Osteocyte (in vitro differentiated cells): ENCODE data around the gene IGF1R. TPM values are rescaled to one million over a fixed set of nuclear protein-coding genes. Genes with fewer than 3 reads are reported as not detected.

ENCODE experiments used
- DNase-seq: peaks from one replicate; pipeline ENCODE4 v3.0.0; 2021; ENCODE audit warnings: mixed read lengths; ENCODE audit not compliant: unreplicated experiment; ENCODE audit errors: extremely low spot score
- H3K27ac Mint-ChIP-seq: one replicate; pipeline ENCODE4 v1.8.0; 2021; ENCODE audit warnings: mild to moderate bottlenecking, mixed read lengths; ENCODE audit not compliant: unreplicated experiment
- H3K27me3 Mint-ChIP-seq: one replicate; pipeline ENCODE4 v1.8.0; 2021; ENCODE audit warnings: mixed read lengths; ENCODE audit not compliant: unreplicated experiment
- H3K36me3 Mint-ChIP-seq: one replicate; pipeline ENCODE4 v1.8.0; 2021; ENCODE audit warnings: mixed read lengths; ENCODE audit not compliant: unreplicated experiment
- H3K4me1 Mint-ChIP-seq: one replicate; pipeline ENCODE4 v1.8.0; 2021; ENCODE audit warnings: mixed read lengths; ENCODE audit not compliant: unreplicated experiment
- H3K4me3 Mint-ChIP-seq: one replicate; pipeline ENCODE4 v1.8.0; 2021; ENCODE audit warnings: mild to moderate bottlenecking, moderate library complexity, mixed read lengths; ENCODE audit not compliant: unreplicated experiment
- H3K9me3 Mint-ChIP-seq: one replicate; pipeline ENCODE4 v1.8.0; 2021; ENCODE audit warnings: mixed read lengths; ENCODE audit not compliant: unreplicated experiment
- CTCF ChIP-seq: fragments of 200-600 bp; sonication (generic); IDR thresholded peaks from 2 replicates; pipeline ENCODE4 v1.5.0; 2021; ENCODE audit warnings: antibody characterized with exemption, mild to moderate bottlenecking, moderate library complexity
- total RNA-seq: library from RNA; stranded (reverse); gene quantifications from 2 replicates; pipeline ENCODE4 v1.2.1, GENCODE V29; 2021

Gene IGF1R
- total RNA-seq, 1 donor from 2014 or later: 174 TPM

DNA sequence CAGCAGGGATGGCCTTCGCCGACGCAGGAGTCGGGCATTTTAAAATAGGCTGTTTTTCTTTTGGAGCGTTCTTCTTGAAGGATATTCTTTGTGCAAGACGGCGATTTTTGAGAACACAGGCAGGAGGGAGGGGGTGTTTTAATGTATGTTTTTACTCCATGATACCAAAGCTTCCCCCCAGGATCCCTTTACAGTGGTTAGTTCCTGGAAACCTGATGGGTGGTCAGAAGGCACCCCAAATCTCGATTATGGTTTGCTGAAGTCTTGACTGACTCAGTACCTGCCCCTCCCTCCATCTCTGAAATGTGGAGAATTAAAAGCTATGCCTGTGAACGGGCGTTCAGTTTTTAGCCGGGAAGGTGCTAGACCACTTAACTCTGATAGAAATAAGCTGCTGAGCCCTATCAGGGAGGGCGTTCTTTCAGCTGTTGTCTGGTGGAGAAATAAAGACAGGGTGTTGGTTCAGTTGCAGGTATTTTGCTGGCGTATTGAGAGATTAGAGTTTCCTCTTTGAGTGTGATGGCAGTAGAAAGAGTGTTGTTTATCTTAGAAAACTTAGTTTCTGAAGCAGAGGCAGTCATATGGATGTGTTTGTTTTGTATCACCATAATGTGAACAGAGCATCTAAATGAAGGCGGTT lies 3.4 kb downstream of the IGF1R start:
- H3K9me3 Mint-ChIP-seq: no peaks in the 10 kb centered on the region
- H3K27me3 Mint-ChIP-seq: peaks cover 4% of the 10 kb centered on the region
- H3K36me3 Mint-ChIP-seq: peaks cover 6% of the 10 kb centered on the region
- DNase-seq: no peak
- peak overlapping the region; percentile 97 for H3K4me3 Mint-ChIP-seq
- H3K4me1 Mint-ChIP-seq: peaks cover 49% of the 10 kb centered on the region
- no peak for TF ChIP-seq CTCF
- H3K27ac Mint-ChIP-seq: peak overlapping the region; percentile 96

DNA sequence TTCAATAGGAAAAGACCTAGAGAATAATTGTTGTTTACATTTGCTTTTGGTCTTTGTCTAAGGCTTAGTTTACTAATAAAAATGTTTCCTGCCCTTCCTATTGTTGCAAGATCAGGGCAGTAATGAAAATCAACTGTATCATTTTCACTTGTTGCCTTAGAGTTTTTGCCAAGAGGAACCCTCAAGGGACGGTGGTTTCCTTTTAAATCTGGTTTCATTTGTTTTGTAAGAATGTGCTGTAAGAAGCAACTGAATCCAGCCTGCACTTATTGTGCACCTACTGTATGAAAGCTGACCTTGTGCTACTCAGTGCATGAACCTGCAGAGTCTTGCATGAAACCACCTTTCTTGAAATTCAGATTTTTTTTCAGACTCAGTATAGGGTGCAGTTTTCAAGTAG lies 5.3 kb downstream of the IGF1R start:
- peaks cover 64% of the 10 kb centered on the region for H3K4me1 Mint-ChIP-seq
- no peaks in the 10 kb centered on the region for H3K27me3 Mint-ChIP-seq
- H3K9me3 Mint-ChIP-seq: no peaks in the 10 kb centered on the region
- DNase-seq: no peak
- peaks cover 6% of the 10 kb centered on the region for H3K36me3 Mint-ChIP-seq
- no peak overlapping the region for H3K4me3 Mint-ChIP-seq
- no peak overlapping the region for H3K27ac Mint-ChIP-seq
- TF ChIP-seq CTCF: no peak

DNA sequence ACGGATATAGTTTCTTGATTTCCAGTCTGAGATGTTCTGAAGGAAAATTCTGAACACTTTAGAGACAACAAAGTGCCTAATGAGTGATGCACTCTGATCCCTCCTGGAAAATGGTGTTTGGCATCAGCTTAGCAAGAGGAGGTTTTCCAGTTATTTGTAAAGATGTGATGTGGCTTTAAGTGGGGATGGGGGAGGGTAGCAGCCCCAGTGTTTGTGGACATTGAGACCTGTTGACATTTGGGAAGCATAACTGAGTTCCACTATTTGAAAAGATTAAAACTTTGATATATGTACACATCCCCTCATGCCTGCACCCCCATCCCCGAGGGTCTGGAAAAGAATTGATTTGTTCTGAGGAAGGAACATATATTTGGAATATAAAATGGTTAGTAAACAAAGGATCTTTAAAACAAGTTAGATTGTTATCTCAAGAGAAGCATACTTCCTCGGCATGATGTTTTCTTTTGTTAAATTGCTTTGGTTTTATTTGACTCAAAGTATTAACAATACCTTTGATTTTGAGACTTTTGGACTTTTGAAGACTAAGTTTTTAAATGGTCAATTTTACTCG lies 6.5 kb downstream of the IGF1R start:
- Mint-ChIP-seq H3K27ac (peak overlapping the region; percentile 56), H3K27me3 (no peaks in the 10 kb centered on the region), H3K36me3 (peaks cover 6% of the 10 kb centered on the region), H3K4me1 (peaks cover 72% of the 10 kb centered on the region), H3K4me3 (peak overlapping the region; percentile 16), H3K9me3 (no peaks in the 10 kb centered on the region)
- DNase-seq: no peak
- TF ChIP-seq CTCF: no peak

GRCh38 chr15:98655732-98656131 lies 7.4 kb downstream of the IGF1R start:
- DNase-seq: no peak
- Mint-ChIP-seq H3K27ac (no peak overlapping the region), H3K4me3 (no peak overlapping the region), H3K9me3 (no peaks in the 10 kb centered on the region), H3K27me3 (no peaks in the 10 kb centered on the region), H3K4me1 (peaks cover 80% of the 10 kb centered on the region), H3K36me3 (peaks cover 3% of the 10 kb centered on the region)
- TF ChIP-seq CTCF: no peak

DNA sequence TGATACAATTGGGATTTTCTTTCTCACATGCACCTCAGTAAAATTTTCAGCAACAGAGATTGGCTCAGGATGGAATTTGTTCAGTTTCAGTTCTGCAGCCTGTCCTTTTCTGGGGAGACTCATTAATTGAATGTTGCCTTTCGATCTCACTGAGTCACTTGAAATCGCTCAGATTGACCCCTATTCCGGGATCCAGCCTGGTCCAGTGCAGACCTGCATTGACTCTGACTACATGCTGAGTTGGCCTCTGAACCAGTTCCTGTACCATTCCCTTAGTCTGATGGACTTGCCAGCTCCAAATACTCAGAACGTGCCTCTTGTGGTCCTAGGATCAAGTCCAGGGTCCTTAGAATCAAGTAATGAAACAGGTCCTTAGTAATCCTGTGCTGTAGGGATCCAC lies 9.4 kb downstream of the IGF1R start:
- Mint-ChIP-seq H3K36me3 (peaks cover 5% of the 10 kb centered on the region), H3K27ac (no peak overlapping the region), H3K9me3 (no peaks in the 10 kb centered on the region), H3K4me3 (no peak overlapping the region), H3K27me3 (no peaks in the 10 kb centered on the region), H3K4me1 (peaks cover 76% of the 10 kb centered on the region)
- no peak for TF ChIP-seq CTCF
- DNase-seq: no peak
